ENCODE results near the gene ULK4.
"Not testable (repeated sequence)": the region's sequence is repeated elsewhere in the genome, so short reads cannot be mapped to it uniquely, and the experiment has no call there.

Gene ULK4

DNA sequence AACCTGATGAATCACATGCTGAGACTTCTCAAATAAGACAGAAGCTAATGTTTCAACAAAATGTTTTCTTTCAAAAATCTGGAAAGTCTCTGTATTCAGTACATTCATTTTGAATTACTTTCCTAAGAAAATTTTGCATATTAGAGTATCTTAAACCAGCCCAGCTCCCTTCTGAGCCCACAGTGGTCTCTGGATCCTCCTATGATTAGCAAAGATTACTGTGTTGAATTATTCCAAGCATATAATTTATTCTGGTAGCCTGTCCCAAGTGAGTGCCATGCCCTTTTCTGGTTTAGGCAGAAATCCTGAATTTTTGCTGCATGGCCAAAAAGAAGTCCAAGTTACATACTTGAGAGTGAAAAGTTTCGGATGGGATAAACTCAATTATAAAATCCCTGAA, 483.6 kb downstream of the ULK4 start:
- DNase-seq = no peak

DNA sequence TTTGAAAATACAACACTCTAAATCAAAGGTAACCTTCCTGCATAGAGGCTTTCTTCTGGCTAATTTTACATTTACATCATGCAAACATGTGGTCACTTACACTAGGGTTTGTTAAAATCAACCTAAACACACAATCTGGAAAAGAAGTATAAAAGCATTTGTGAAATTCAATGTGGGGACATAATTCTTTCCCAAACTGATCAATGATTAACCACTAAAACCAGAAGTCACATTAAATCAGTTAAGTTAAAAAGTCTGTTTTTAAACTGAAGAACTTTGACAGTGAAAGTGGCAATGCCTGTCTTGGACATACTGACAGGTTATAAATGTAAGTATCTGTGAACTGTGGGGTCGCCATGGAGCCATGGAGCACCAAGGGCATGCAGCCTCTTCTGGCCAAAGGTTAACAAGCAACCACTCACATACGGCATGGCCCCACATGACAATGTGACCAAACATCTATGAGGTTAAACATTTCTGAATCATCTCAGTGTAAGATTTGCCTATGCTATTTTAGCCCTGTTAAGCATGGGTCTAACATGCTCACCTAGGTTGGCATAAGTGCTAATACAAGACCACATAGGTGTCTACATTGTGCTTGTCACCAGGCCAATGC, 484.4 kb downstream of the ULK4 start:
- no peak for DNase-seq

DNA sequence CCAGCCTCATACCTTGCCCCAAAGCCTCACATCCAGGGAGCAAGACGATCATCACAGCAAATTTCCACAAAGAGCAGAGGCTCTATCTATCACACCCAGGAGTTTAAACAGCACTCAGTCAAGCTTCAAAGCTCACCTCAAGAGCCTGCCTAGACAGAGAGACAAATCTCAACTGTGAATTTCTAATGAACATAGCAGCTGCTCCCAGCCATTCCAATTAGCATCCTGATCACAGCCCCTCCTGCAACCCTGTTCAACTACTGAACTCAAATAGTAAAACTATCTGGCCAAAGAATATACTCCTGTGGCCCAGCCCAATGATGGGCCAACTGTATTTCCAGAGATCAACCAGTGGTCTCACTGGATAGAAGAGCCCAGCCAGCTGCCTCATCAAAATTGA, 492.8 kb downstream of the ULK4 start:
- no peak for DNase-seq

DNA sequence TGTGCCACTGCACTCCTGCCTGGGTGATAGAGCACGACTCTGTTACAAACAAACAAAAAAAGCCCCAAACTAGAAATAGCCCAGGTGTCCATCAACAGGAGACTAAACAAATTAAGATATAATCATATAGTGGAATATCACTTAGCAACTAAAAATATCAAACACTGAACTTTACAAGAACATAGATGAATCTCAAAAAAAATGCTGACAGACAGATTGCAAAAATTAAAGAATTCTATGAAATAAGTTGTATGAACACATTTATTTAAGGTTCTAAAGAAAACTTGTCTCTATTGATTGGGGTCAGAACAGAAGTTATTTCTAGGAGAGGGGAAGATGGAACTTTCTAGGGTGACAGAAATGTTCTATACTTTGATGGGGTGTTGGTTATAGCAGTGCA, 494.4 kb downstream of the ULK4 start:
- DNase-seq = no peak

DNA sequence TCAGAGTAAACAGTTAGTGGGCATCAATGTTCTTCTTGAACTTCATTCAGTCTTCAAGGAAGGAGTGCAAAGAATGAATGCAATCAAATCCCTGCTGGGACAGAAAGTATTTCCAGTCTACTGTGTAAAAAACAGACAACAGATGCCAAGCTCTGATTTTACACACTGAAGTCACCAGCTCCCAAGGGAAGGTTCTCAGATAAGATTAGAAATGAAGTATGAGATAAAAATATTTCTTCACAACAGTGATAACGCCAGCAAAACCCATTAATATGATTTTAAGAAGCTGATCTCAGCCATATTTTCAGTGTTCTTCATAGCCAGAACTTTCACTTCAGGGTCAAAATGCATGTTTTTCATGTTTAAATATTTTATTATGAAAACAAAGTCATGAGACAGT, 497.0 kb downstream of the ULK4 start:
- DNase-seq = no peak

DNA sequence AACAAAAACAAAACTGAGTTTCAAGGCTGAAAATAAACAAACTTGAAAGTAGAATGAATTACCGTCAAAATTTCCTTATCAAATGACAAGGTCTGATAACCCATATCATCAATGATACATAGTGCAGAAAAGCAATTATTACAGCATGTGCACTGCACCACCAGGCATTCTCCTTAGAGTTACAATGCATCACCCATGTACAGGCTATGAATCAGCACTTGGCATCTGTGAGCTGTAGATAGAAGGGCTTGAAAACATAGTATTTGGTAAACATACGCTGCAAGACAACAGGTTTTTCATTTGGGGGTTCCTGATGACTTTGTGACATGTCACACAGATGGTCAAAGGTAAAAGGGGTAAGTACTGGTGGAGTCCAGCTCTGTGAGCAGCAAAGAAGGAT, 497.5 kb downstream of the ULK4 start:
- DNase-seq = no peak

DNA sequence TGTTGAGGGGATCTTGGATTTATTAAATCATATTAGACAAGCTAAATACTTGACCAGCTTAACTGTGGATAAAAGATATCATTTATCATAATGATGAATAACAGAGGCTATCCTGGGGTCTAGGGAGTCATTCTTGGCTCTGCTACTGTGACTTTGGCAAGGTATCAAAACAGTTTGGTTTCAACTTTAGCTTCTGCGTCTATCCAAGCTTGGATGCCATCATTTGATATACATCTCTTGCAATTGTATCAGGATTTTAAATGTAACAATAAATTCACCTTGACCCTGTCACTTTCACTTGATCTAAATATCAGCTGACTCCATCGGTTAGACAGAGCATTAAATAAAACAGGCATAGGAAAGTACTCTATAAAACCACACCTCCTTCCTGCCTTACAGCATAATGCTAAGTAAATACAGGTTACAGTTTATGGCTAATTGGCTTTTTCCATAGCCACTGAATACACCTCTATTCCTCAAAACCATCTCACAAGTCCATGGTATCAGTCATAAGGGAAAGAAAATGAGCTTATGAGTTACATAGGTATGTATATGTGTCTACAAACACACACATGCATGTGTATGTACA, 499.7 kb downstream of the ULK4 start:
- no peak for DNase-seq

DNA sequence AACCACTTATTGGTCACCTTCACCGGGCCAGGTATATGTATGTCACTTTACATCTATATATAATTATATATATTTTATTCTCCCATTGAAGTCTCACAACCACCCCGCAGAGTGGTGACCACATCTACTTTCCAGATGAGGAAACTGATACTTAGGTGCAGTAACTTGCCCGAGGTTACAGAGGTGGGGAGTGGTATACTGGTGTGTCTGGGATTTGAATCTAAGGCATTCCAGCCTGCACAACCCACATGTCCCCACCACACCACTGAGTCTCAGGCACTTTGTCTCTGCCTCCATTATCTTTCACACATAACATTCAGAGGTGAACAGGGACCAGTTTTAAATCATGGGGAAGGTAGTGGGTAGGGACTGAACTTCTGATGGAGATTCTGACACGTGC, 501.2 kb downstream of the ULK4 start:
- no peak for DNase-seq

DNA sequence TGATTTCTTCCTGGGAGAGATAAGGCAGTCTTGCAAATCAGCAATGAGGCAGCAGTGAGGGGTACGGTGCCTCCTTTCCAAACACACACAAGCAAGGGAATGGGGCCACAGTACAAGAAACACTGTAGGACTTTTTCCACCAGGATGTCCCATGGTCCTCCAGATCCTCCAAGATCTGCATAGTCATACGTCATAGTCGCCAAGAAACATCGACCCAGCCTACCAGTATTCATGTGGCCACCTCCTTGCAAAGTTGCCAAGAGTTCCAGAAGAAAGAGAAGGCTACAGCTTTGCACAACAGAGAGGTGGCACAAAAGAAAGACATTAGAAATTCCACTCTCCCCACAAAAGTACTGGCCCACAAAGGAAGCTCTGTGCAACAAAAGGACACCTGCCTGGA, 504.7 kb downstream of the ULK4 start:
- DNase-seq = no peak

DNA sequence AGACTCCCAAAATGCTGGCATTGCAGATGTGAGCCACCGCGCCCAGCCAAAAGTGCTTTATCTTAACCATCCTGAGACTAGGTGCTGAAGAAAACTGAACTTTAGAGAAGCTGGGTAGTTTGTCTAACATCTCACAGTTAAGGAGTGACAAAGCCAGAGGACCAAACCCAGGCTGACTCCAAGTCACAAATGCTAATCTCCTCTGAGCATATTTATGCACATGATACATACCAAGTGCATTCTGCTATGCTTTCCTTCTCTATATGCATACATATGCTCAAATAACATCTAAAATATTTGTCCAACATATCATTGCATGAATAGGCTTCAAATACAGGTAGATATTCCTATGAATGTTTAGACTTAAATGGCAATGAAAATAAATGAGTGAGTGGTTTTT, 505.7 kb downstream of the ULK4 start:
- DNase-seq = no peak

DNA sequence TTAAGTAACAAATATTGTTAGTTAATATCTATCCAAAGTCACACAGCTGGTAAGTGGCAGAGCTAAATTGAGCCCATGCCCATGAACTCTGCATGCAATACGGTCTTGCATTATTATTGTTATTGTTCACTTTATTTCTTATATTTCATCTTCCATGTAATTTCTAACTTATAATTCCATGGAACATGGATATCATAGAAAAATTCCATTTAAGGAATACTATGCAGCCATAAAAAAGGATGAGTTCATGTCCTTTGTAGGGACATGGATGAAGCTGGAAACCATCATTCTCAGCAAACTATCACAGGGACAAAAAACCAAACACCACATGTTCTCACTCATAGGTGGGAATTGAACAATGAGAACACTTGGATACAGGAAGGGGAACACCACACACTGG, 508.3 kb downstream of the ULK4 start:
- not testable (repeated sequence) for DNase-seq

DNA sequence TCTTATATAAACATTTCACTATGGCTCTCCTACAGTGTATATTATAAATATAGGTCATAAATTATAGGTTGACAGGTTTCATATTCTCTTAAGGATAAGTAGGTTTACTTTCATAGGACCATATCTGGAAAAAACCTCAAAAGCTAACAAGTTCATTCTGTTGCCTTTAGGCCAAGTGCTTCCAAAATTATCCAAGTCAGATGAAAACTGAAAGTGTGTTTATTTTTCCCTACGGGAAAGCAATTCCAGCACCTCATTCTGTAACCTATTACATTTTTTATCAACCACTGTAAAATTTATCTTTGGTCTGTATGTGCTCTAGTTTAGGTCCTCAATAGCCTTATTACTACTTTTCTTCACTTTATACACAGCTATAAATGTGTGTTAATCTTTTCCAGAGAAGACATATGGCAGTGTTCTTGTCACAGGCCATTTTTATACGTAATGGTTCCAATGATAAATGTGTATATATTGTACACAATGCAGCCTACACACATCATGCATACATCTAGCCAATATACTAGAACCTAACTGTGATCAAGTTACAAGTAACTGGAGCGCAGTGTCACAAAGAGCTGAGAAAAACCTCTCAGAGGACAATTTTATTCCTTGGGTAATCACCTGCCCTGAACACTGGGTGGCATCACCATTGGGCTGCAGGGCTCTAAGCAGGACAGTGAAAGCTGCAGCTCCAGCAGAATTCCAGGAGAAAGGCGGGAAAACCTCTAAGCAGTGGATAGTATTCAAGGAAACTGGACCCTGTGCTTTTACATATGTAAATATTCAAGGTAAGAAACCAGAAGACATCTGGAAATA, 511.3 kb downstream of the ULK4 start:
- no peak for DNase-seq

DNA sequence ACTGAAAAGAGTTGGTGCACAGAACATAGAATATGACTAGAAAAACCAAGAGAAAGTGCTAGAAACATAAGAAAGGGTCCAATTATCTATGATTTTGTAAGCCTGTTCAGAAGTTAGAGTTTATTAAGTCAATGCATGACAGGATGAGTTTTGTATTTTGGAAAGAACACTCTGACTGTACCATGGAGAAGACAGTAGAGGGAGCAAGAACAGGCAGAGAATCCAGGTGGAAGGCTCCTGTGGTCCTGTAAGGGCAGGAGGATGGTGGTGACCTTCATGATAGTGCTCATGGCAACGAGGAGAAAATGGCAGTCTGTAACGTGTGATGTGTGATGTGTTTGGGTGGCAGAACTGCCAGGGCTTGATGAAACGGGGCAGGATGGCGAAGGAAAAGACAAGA, 513.5 kb downstream of the ULK4 start:
- DNase-seq = no peak

DNA sequence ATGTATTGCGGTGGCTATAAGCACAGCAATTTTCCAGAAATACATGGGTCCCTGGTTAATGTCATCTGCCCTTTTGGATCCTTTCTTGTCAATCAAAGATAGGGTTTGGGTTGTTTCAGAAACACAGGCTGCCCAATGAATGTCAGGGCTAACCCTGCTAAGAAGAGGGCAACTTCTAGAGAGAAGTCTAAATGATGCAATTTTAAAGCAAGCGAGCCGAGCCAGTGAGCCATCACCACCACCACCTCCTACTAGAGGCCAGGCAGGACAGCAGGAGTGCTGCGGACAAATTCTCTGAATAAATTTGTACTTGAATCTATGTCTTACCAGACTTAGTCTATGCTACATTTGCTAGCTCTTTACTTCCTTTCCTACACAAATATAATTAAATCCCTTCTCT, 514.2 kb downstream of the ULK4 start:
- no peak for DNase-seq

DNA sequence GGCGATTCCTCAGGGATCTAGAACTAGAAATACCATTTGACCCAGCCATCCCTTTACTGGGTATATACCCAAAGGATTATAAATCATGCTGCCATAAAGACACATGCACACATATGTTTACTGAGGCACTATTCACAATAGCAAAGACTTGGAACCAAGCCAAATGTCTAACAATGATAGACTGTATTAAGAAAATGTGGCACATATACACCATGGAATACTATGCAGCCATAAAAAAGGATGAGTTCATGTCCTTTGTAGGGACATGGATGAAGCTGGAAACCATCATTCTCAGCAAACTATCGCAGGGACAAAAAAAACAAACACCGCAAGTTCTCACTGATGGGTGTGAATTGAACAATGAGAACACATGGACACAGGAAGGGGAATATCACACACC, 515.6 kb downstream of the ULK4 start:
- DNase-seq = not testable (repeated sequence)

DNA sequence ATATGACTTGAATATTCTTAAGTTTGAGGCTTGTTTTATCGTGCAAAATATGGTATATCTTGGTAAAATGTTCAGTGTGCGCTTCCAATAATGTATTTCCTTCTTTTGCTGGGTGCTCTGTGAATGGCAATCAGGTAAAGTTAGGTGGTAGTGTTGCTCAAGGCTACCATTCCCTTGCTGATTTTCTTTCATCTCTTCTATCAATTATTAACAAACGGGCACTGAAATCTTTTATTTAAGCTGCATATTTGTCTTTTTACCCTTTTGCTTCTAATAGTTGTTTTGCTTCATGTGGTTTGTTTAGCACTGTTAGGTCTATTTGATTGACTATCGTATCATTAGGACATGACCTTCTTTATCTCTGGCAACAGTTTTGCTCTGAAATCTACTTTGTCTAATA, 520.3 kb downstream of the ULK4 start:
- no peak for DNase-seq

DNA sequence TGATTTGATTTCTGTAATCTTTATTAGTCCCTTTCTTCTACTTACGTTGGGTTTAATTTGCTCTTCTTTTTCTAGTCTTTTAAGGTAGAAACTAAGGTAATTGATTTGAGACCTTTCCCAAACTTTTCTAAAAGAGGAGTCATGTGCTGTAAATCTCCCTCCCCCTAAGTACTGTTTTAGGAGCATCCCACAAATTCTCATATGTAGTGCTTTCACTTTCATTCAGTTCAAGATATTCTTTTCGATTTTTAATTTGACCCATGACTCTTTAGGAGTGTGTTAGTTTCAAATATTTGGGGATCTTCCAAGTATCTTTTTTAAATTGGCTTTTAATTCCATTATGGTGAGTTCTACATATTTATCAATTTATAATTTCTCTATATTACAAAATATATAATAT, 520.8 kb downstream of the ULK4 start:
- no peak for DNase-seq

DNA sequence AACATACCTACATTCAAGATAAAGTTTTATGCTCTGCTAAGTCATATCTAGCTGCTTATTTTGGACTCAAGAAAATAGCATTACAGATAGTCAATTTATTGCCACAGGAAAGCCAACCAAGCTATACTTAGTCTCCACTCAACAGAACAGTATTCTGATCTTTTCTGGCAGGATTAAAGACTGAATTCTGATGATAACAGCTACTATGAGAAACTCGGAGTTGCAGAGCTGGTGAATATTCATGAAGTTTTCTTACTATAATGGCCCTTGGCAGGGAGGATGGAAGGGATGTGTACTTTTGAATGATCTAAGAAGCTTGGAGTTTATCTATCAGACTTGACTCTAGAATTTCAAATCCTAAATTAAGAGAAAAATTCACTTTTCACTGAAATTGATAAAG, 524.9 kb downstream of the ULK4 start:
- no peak for DNase-seq

DNA sequence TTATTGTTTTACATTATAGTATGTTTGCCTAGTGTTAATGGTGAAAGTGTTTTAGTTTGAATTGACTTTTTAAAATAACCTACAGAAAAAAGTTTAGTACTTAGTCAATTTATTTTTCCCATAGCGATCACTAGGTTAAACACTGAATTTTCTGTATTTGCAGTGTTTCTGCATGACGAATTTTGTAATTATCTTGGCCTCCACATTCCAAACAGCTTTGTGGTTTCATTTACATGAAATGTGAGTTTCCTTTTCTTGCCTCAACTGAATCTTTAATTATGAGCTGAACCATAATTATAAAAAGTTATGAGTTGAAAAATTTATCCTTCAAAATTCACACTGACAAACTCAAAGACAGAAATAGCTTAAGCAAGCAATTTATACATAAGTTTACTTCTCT, 527.1 kb downstream of the ULK4 start:
- DNase-seq = no peak

DNA sequence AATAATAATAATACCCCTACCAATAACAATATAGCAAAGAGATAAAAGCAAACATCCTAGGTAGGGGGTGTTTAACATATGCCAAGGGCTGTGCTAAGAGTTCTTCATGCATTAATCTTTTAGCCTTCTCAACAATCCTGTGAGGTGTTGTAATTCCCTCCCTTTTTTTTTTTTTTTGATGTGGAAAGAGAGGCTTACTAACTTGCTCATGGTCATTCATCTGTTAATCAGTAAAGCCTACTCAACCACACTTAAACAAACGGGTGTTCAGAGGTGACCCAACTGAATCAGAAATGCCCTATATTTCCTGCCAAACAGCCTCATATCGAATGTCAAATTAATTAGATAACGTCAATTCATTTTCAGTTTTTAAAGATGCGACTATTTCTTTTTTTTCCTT, 530.5 kb downstream of the ULK4 start:
- DNase-seq = no peak

DNA sequence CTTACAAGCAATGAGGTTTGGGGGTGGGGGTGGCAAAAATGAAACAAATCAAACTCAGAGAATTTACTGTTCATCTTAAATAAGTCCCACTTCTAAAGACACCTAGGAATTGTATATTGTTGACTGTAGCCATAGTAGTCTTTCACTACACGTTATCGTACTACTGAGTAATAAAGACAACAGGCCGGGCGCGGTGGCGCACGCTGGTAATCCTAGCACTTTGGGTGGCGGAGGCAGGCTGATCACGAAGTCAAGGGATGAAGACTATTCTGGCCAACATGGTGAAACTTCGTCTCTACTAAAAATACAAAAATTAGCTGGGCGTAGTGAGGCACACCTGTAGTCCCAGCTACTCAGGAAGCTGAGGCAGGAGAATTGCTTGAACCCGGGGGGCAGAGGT, 531.0 kb downstream of the ULK4 start:
- no peak for DNase-seq

DNA sequence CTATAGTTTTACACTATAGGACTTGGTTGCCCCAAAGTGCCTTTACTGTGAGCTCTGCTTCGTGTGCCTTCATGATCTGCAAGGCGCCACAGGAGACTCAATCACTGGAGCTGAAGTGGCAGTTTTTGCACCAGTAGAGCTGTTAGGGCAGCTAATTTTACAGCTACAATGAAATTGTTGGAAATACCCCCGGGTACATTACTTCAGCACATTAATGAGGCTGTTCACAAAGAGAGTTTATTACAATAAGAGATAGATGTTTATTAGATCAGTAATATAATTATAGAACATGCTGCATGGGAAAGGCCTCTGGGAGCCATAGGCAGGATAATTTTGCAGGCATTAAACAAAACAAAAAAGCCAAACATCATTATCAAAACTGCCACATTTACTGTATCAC, 531.5 kb downstream of the ULK4 start:
- DNase-seq = no peak

DNA sequence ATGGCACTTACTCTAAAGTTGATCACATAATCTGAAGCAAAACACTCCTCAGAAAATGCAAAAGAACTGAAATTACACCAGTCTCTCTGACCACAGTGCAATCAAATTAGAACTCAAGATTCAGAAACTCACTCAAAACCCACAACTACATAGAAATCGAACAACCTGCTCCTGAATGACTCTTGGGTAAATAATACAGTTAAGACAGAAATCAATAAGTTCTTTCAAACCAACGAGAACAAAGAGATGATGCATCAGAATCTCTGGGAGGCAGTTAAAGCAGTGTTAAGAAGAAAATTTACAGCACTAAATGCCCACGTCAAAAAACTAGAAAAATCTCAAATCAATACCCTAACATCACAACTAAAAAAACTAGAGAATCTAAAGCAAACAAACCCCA, 535.4 kb downstream of the ULK4 start:
- no peak for DNase-seq

DNA sequence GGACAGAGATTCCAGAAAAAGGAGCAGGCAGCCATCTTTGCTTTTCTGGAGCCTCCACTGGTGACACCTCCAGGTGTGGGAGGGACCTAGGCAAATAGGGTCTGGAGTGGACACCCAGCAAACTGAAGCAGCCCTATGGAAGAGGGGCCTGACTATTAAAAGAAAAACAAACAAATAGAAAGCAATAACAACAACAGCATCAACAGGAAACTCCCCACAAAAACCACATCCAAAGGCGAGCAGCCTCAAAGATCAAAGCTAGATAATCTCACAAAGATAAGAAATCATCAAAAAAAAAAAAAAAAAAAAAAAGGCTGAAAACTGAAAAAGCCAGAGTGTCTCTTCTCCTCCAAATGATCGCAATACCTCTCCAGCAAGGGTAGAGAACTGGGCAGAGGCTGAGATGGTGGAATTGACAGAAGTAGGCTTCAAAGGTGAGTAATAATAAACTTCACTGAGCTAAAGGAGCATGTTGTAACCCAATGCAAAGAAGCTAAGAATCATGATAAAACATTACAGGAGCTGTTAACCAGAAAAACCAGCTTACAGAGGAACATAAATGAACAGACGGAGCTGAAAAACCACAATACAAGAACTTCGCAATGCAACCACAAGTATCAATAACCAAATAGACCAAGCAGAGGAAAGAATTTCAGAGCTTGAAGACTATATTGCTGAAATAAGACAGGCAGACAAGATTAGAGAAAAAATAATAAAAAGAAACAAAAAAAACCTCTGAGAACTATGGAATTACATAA, 537.2 kb downstream of the ULK4 start:
- no peak for DNase-seq

Data from activated CD4-positive, alpha-beta T cell treated with anti-CD3 and anti-CD28 coated beads for 1 hour (primary cell).